Tibial nerve (tissue), 4 donors: ENCODE measurements around the gene RPTOR.

Experiments used
- CTCF ChIP-seq, 5 experiments: fragments of 200-600 bp in 3 of 5; fragments of 450-650 bp in 2 of 5; sonication (generic) in 3 of 5; IDR thresholded peaks; one replicate each; pipeline ENCODE4 v1.5.1; 2016 to 2019; ENCODE audit warnings: antibody characterized with exemption in 5 of 5, mild to moderate bottlenecking in 3 of 5, moderate library complexity in 2 of 5
- EP300 ChIP-seq, 2 donors: sonication (generic); formaldehyde crosslinking; IDR thresholded peaks; one replicate each; pipeline ENCODE4 v1.6.1; 2017; ENCODE audit warnings: antibody characterized with exemption in 2 of 2, mild to moderate bottlenecking in 1 of 2

GRCh38 chr17:80964859-80965580 lies 420.4 kb downstream of the RPTOR start:
- TF ChIP-seq CTCF (IDR thresholded peaks at IDR 0.05) = no peak
- no peak for TF ChIP-seq EP300 (IDR thresholded peaks at IDR 0.05)
